Measurements from ENCODE around the gene LIN28B. TPM values are rescaled to one million over a fixed set of nuclear protein-coding genes. Genes with fewer than 3 reads are reported as not detected.

LIN28B gene
- total and polyA plus RNA-seq, 2 of the 4 experiments (the other 2 are of a cell fraction), result not detected

DNA sequence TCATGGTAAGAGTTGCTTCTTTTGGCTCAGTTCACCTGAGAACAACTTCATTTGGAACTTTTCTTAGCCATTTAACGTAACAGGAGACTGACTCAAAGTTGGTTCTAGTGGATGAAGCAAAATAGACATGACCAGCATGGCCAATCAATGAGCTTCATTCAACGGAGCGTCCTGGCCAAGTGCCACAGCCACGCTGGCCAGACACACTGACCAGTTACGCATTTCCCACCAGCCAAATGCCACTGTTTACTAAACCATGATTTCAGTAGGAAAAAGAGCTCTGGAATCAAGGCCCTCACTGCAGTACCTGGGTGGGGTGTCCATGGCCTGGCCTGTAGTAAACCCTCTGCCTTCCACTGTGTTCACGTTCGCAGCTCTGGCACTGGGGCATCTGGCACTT lies 142.5 kb downstream of the LIN28B start:
- Histone ChIP-seq H2BK20ac (ENCODE audit: low read depth, low read length) (no peak overlapping the region), H2BK120ac (ENCODE audit: low read depth, low read length) (no peak overlapping the region), H3K23ac (ENCODE audit: low read depth, low read length) (no peak overlapping the region), H2BK5ac (ENCODE audit: low read depth, low read length, poor library complexity, severe bottlenecking) (no peak overlapping the region), H3K79me1 (ENCODE audit: low read depth in 1 of 2, low read length in 2 of 2) (peaks cover 0 to 4% of the 10 kb centered on the region in 2 experiments; a peak in 1 of 4 replicates), H4K91ac (ENCODE audit: insufficient read depth, low read depth, low read length) (no peak overlapping the region), H3K4me2 (ENCODE audit: low read depth, low read length) (no peak overlapping the region), H3K27ac (ENCODE audit: insufficient read depth, low read length) (no peak overlapping the region), H3K9me1 (ENCODE audit: insufficient read depth, low read length) (no peaks in the 10 kb centered on the region), H3K4me1 (ENCODE audit: control insufficient read depth, insufficient read depth, low read length) (no peaks in the 10 kb centered on the region), H3K4ac (ENCODE audit: low read depth, low read length) (no peak overlapping the region), H3K4me3 (ENCODE audit: insufficient read depth, low read depth, low read length) (no peak overlapping the region), H3K18ac (ENCODE audit: low read depth, low read length) (no peak overlapping the region), H4K5ac (ENCODE audit: low read depth, low read length) (no peak overlapping the region), H3K56ac (ENCODE audit: extremely low read depth, insufficient read depth, low read length) (no peak overlapping the region), H3K9ac (ENCODE audit: low read depth, low read length) (no peak overlapping the region), H4K8ac (ENCODE audit: low read depth in 2 of 2, low read length in 2 of 2) (no peak overlapping the region), H2AK5ac (ENCODE audit: low read depth, low read length) (no peak overlapping the region), H3K14ac (replicated peaks; ENCODE audit: low read depth, low read length) (no peak overlapping the region), H2AFZ (replicated peaks; ENCODE audit: low read length, poor library complexity) (no peak overlapping the region), H4K20me1 (ENCODE audit: insufficient read depth, low read length) (no peaks in the 10 kb centered on the region), H3K9me3 (ENCODE audit: control insufficient read depth, insufficient read depth, low read length) (no peaks in the 10 kb centered on the region), H2BK15ac (ENCODE audit: low read depth, low read length) (no peak overlapping the region), H2AK9ac (replicated peaks; ENCODE audit: low read depth, low read length, poor library complexity) (no peak overlapping the region), H3K36me3 (ENCODE audit: control insufficient read depth, insufficient read depth, low read length) (peaks cover 13% of the 10 kb centered on the region), H3K27me3 (ENCODE audit: control insufficient read depth, insufficient read depth, low read length) (no peaks in the 10 kb centered on the region)
- dilution Hi-C loops (cut with HindIII; ENCODE audit: low sequenced_read_pairs, unreplicated experiment), result loop anchor here (25.0 kb wide), 1 partner anchor 313 kb away; the partner anchor contains the start of gene PREP
- intact Hi-C loops (cut with micrococcal nuclease), result no loop called here
- 87% methylated on average over 3 of the region's 7 CpGs; no CpG with 5 or more reads in 1 of the 2 experiments for WGBS, 2 experiments (ENCODE audit: extremely low coverage in 2 of 2, insufficient read length in 1 of 2)
- CTCF ChIA-PET, result no interaction called here
- DNase-seq (no peak), ATAC-seq (ENCODE audit: low read depth) (no peak)
- no TSS peak for BruUV-seq (replicated peaks)
- POLR2A ChIA-PET (ENCODE audit: unreplicated experiment), result no interaction called here
- in situ Hi-C loops (cut with MboI; ENCODE audit: low sequenced_read_pairs), result loop anchor here (10.0 kb wide), 1 partner anchor 305 kb away; the partner anchor contains the start of gene PREP
- TF ChIP-seq CHD1 (IDR thresholded peaks at IDR 0.05; ENCODE audit: low read depth, low read length) (no peak), FOS (IDR thresholded peaks at IDR 0.05; ENCODE audit: low read depth, low read length) (no peak), NFE2L2 (IDR thresholded peaks at IDR 0.05; ENCODE audit: low read depth, low read length) (no peak), MAFK (IDR thresholded peaks at IDR 0.05; ENCODE audit: low read depth, low read length) (no peak)
- TF ChIP-seq, protein P1, sequence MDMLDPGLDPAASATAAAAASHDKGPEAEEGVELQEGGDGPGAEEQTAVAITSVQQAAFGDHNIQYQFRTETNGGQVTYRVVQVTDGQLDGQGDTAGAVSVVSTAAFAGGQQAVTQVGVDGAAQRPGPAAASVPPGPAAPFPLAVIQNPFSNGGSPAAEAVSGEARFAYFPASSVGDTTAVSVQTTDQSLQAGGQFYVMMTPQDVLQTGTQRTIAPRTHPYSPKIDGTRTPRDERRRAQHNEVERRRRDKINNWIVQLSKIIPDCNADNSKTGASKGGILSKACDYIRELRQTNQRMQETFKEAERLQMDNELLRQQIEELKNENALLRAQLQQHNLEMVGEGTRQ (IDR thresholded peaks at IDR 0.05; ENCODE audit: low read depth, low read length), result no peak
- TF ChIP-seq, protein P2, sequence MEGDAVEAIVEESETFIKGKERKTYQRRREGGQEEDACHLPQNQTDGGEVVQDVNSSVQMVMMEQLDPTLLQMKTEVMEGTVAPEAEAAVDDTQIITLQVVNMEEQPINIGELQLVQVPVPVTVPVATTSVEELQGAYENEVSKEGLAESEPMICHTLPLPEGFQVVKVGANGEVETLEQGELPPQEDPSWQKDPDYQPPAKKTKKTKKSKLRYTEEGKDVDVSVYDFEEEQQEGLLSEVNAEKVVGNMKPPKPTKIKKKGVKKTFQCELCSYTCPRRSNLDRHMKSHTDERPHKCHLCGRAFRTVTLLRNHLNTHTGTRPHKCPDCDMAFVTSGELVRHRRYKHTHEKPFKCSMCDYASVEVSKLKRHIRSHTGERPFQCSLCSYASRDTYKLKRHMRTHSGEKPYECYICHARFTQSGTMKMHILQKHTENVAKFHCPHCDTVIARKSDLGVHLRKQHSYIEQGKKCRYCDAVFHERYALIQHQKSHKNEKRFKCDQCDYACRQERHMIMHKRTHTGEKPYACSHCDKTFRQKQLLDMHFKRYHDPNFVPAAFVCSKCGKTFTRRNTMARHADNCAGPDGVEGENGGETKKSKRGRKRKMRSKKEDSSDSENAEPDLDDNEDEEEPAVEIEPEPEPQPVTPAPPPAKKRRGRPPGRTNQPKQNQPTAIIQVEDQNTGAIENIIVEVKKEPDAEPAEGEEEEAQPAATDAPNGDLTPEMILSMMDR (conservative IDR thresholded peaks at IDR 0.05; ENCODE audit: low read depth, low read length), result no peak
